Measurements from ENCODE around the gene ADAMTS2. TPM values are rescaled to one million over a fixed set of nuclear protein-coding genes. Genes with fewer than 3 reads are reported as not detected.
"Not testable (repeated sequence)": the region's sequence is repeated elsewhere in the genome, so short reads cannot be mapped to it uniquely, and the experiment has no call there.

Gene ADAMTS2
- total RNA-seq, 1 donor from 2014 or later = 1.2 TPM

GRCh38 chr5:179324760-179325295 lies 20.4 kb downstream of the ADAMTS2 start:
- TF ChIP-seq EZH2phosphoT487 (IDR thresholded peaks at IDR 0.05) (no peak), EZH2 (IDR thresholded peaks at IDR 0.05) (no peak), CTCF (IDR thresholded peaks at IDR 0.05) (no peak)
- no peaks in the 10 kb centered on the region for H4K20me1 ChIP-seq (ENCODE audit: low read depth)
- H2AFZ ChIP-seq (replicated peaks) = no peak overlapping the region
- no peak for DNase-seq (ENCODE audit: low spot score)
- Mint-ChIP-seq H3K4me1 (peaks cover 14% of the 10 kb centered on the region), H3K36me3 (no peaks in the 10 kb centered on the region), H3K27ac (peak overlapping the region; percentile 62), H3K9me3 (peaks cover 2% of the 10 kb centered on the region), H3K4me3 (no peak overlapping the region), H3K27me3 (ENCODE audit: insufficient read depth, low read depth) (peaks cover 11% of the 10 kb centered on the region)
- H3F3A ChIP-seq (ENCODE audit: low read depth) = no peaks in the 10 kb centered on the region
- H3K4me2 ChIP-seq = no peak overlapping the region
- H3K27ac ChIP-seq = no peak overlapping the region
- H3K27me3 ChIP-seq = peaks cover 15% of the 10 kb centered on the region
- H3K9ac ChIP-seq = no peak overlapping the region
- H3K36me3 ChIP-seq = no peaks in the 10 kb centered on the region
- no peaks in the 10 kb centered on the region for H3K79me2 ChIP-seq (ENCODE audit: low read depth)
- H3K4me1 ChIP-seq = peaks cover 3% of the 10 kb centered on the region
- no peak overlapping the region for H3K4me3 ChIP-seq
- H3K9me3 ChIP-seq (ENCODE audit: low read depth) = no peaks in the 10 kb centered on the region

- not testable (repeated sequence) for H3K27ac ChIP-seq; H3F3A ChIP-seq (ENCODE audit: low read depth); H3K36me3 Mint-ChIP-seq; H4K20me1 ChIP-seq (ENCODE audit: low read depth); H3K4me3 Mint-ChIP-seq; H3K4me1 ChIP-seq; H3K36me3 ChIP-seq; H3K27ac Mint-ChIP-seq; H2AFZ ChIP-seq (replicated peaks); H3K79me2 ChIP-seq (ENCODE audit: low read depth); H3K4me3 ChIP-seq; DNase-seq (ENCODE audit: low spot score); H3K9me3 ChIP-seq (ENCODE audit: low read depth); H3K4me2 ChIP-seq; H3K9me3 Mint-ChIP-seq; H3K9ac ChIP-seq
- H3K27me3 ChIP-seq = peaks cover 15% of the 10 kb centered on the region
- H3K27me3 Mint-ChIP-seq (ENCODE audit: insufficient read depth, low read depth) = peaks cover 11% of the 10 kb centered on the region
- H3K4me1 Mint-ChIP-seq = peaks cover 19% of the 10 kb centered on the region
Observed at GRCh38 chr5:179324316-179324715, 20.9 kb downstream of the ADAMTS2 start.

- H3K79me2 ChIP-seq (ENCODE audit: low read depth) = no peaks in the 10 kb centered on the region
- no peak overlapping the region for H3K4me3 ChIP-seq
- no peaks in the 10 kb centered on the region for H4K20me1 ChIP-seq (ENCODE audit: low read depth)
- DNase-seq (ENCODE audit: low spot score) = no peak
- Mint-ChIP-seq H3K9me3 (peaks cover 2% of the 10 kb centered on the region), H3K4me3 (no peak overlapping the region), H3K27me3 (ENCODE audit: insufficient read depth, low read depth) (peaks cover 14% of the 10 kb centered on the region), H3K4me1 (peaks cover 28% of the 10 kb centered on the region), H3K27ac (no peak overlapping the region), H3K36me3 (no peaks in the 10 kb centered on the region)
- H2AFZ ChIP-seq (replicated peaks) = no peak overlapping the region
- H3K4me2 ChIP-seq = no peak overlapping the region
- no peaks in the 10 kb centered on the region for H3K9me3 ChIP-seq (ENCODE audit: low read depth)
- H3K27me3 ChIP-seq = peaks cover 15% of the 10 kb centered on the region
- H3K36me3 ChIP-seq = no peaks in the 10 kb centered on the region
- no peak overlapping the region for H3K27ac ChIP-seq
- peaks cover 15% of the 10 kb centered on the region for H3K4me1 ChIP-seq
- no peak overlapping the region for H3K9ac ChIP-seq
- peaks cover 7% of the 10 kb centered on the region for H3F3A ChIP-seq (ENCODE audit: low read depth)
- TF ChIP-seq CTCF (IDR thresholded peaks at IDR 0.05) (no peak), EZH2 (IDR thresholded peaks at IDR 0.05) (no peak), EZH2phosphoT487 (IDR thresholded peaks at IDR 0.05) (no peak)
Observed at GRCh38 chr5:179323026-179323870, 22.0 kb downstream of the ADAMTS2 start.

Measured in neural progenitor cell (in vitro differentiated cells).